HepG2 (cell line): ENCODE data around the gene SPTB. TPM values are rescaled to one million over a fixed set of nuclear protein-coding genes. Genes with fewer than 3 reads are reported as not detected.

ENCODE experiments used
- ATAD3A ChIP-seq: sonication (generic); formaldehyde crosslinking; IDR thresholded peaks from 2 replicates; pipeline ENCODE4 v1.4.0; 2020; ENCODE audit warnings: missing genetic modification reagents
- MTERF4 ChIP-seq: sonication (generic); formaldehyde crosslinking; IDR thresholded peaks from 2 replicates; pipeline ENCODE4 v1.8.0; 2023; ENCODE audit warnings: mild to moderate bottlenecking, missing genetic modification reagents
- RAD21 ChIP-seq: fragments of 450-650 bp; formaldehyde crosslinking; IDR thresholded peaks from 2 replicates; pipeline ENCODE4 v1.5.0; 2020; ENCODE audit warnings: mild to moderate bottlenecking
- REPIN1 ChIP-seq: sonication (generic); formaldehyde crosslinking; IDR thresholded peaks from 2 replicates; pipeline ENCODE4 v1.8.0; 2022; ENCODE audit warnings: missing genetic modification reagents, low read depth, mild to moderate bottlenecking, borderline replicate concordance
- TBX3 ChIP-seq: fragments of 450-650 bp; IDR thresholded peaks from 2 replicates; pipeline ENCODE4 v1.6.1; 2017; ENCODE audit warnings: antibody characterized with exemption, mild to moderate bottlenecking, inconsistent platforms, borderline replicate concordance
- ZBTB10 ChIP-seq: sonication (generic); formaldehyde crosslinking; IDR thresholded peaks from 2 replicates; pipeline ENCODE4 v1.4.0; 2020; ENCODE audit warnings: missing genetic modification reagents, borderline replicate concordance
- ZNF282 ChIP-seq: fragments of 450-650 bp; IDR thresholded peaks from 2 replicates; pipeline ENCODE4 v1.6.1; 2018; ENCODE audit not compliant: partially characterized antibody
- ZNF704 ChIP-seq: sonication (generic); formaldehyde crosslinking; IDR thresholded peaks from 2 replicates; pipeline ENCODE4 v1.8.1; 2023; ENCODE audit warnings: mild to moderate bottlenecking, inconsistent platforms, moderate library complexity, missing genetic modification reagents, borderline replicate concordance
- ZNF788 ChIP-seq: sonication (generic); formaldehyde crosslinking; IDR thresholded peaks from 2 replicates; pipeline ENCODE4 v1.5.0; 2020; ENCODE audit warnings: mild to moderate bottlenecking, missing genetic modification reagents, borderline replicate concordance
- polyA plus RNA-seq, 8 experiments: library from polyadenylated mRNA; depleted of rRNA in 3 of 8; stranded (reverse) in 7 of 8; unstranded in 1 of 8; fragments of >200 nt; fragmentation: Illumina TruSeq in 4 of 8; extraction: Trizol in 4 of 8; gene quantifications; 2 replicates each; pipeline versions ENCODE4 v1.2.1 to v1.2.3, GENCODE V29; 2011 to 2016; ENCODE audit warnings: low read depth in 4 of 8, missing spikeins in 1 of 8, mixed read lengths in 1 of 8; ENCODE audit not compliant: insufficient read depth in 1 of 8
- total RNA-seq, 5 experiments: library from RNA; depleted of rRNA; stranded (reverse); fragments of >200 nt; fragmentation: Illumina TruSeq; extraction: Trizol; gene quantifications; 2 replicates each; pipeline ENCODE4 v1.2.3, GENCODE V29; 2016; ENCODE audit warnings: low read depth in 1 of 5
- TF ChIP-seq, protein P1 (sequence below): sonication (generic); formaldehyde crosslinking; IDR thresholded peaks from 2 replicates; pipeline ENCODE4 v1.4.0; 2020; ENCODE audit warnings: mild to moderate bottlenecking, missing genetic modification reagents

SPTB gene
- total and polyA plus RNA-seq, 2 of the 13 experiments (the other 11 are each of a cell fraction or from before 2014, with no cell fraction given), result 0.01 to 0.02 TPM

DNA sequence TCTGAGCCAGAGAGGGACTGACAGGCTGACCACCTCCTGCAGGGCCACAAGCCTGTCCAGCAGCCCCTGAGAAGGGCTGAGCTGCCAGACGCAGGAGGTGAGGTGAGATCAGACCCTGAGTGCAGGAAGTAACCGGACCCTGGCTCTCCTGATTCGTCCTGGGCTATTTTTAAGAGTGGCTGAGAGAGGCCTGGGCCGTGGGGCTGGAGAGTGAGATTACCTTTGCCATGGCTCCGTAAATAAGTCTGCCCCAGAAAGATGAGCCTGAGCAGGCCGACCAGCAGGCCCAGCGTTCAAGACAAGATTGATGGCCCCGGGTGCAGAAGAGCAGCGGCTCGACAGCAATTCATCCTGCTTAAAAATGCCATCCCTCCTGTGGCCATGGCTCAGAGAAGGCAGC is 54.2 kb downstream of the SPTB start (continued):
- TF ChIP-seq, protein P1, sequence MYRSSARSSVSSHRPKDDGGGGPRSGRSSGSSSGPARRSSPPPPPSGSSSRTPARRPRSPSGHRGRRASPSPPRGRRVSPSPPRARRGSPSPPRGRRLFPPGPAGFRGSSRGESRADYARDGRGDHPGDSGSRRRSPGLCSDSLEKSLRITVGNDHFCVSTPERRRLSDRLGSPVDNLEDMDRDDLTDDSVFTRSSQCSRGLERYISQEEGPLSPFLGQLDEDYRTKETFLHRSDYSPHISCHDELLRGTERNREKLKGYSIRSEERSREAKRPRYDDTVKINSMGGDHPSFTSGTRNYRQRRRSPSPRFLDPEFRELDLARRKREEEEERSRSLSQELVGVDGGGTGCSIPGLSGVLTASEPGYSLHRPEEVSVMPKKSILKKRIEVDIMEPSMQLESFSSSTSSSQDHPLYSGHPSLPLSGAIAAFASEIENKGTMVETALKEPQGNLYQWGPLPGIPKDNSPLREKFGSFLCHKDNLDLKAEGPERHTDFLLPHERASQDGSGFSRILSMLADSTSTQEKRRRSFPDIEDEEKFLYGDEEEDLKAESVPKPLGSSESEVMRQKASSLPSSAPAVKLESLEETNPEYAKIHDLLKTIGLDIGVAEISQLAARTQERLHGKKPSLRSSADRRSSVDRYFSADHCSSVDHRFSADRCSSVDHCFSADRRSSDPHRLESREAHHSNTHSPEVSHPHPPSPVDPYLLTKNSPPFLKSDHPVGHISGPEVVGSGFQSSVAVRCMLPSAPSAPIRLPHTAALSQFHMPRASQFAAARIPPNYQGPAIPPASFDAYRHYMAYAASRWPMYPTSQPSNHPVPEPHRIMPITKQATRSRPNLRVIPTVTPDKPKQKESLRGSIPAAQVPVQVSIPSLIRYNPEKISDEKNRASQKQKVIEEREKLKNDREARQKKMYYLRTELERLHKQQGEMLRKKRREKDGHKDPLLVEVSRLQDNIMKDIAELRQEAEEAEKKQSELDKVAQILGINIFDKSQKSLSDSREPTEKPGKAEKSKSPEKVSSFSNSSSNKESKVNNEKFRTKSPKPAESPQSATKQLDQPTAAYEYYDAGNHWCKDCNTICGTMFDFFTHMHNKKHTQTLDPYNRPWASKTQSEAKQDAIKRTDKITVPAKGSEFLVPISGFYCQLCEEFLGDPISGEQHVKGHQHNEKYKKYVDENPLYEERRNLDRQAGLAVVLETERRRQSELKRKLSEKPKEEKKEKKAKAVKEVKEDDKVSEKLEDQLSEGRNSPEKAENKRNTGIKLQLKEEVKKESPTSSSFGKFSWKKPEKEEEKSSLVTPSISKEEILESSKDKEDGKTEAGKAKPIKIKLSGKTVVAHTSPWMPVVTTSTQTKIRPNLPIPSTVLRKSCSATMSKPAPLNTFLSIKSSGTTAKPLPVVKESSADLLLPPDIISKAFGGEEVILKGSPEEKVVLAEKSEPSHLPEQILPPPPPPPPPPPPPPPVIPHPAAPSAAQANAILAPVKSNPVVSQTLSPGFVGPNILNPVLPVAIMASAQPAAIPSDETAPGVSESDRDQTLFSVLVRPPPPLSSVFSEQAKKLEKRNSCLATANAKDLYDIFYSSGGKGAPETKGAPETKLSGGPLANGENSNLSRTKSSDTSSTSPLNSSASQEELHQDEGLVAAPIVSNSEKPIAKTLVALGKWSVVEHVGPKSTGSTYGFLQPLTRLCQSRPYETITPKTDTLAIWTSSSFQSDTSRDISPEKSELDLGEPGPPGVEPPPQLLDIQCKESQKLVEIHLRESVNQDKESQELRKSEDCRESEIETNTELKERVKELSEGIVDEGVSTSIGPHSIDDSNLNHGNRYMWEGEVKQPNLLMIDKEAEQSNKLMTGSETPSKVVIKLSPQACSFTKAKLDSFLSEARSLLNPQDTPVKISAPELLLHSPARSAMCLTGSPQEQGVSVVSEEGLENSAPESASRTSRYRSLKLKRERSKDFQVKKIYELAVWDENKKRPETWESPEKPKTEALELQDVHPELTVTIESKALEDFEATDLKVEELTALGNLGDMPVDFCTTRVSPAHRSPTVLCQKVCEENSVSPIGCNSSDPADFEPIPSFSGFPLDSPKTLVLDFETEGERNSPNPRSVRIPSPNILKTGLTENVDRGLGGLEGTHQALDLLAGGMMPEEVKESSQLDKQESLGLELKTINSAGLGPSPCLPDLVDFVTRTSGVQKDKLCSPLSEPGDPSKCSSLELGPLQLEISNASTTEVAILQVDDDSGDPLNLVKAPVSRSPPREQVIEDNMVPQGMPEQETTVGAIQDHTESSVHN (CRISPR knock-in tag), result no peak
- TF ChIP-seq ZBTB10 (CRISPR knock-in tag), result no peak
- no peak for TF ChIP-seq MTERF4
- TF ChIP-seq TBX3, result no peak
- TF ChIP-seq ZNF704 (CRISPR knock-in tag), result no peak
- TF ChIP-seq ZNF788 (CRISPR knock-in tag), result no peak
- TF ChIP-seq ATAD3A (CRISPR knock-in tag), result no peak
- no peak for TF ChIP-seq REPIN1 (CRISPR knock-in tag)
- TF ChIP-seq RAD21 (CRISPR knock-in tag), result no peak
- TF ChIP-seq ZNF282, result no peak
